Neural cell (in vitro differentiated cells): ENCODE results near the gene ESPNL. TPM values are rescaled to one million over a fixed set of nuclear protein-coding genes. Genes with fewer than 3 reads are reported as not detected.

Experiments used
- H2AFZ ChIP-seq: fragments of 200-600, 300-800 bp; sonication (generic), shearing (Covaris generic); 2 replicates; pipeline ENCODE4 v1.6.0; 2014; ENCODE audit warnings: low read depth, mild to moderate bottlenecking, antibody characterized with exemption, low read length, moderate library complexity
- H3F3A ChIP-seq: fragments of 200-600 bp; shearing (Covaris generic); 2 replicates; pipeline ENCODE4 v1.6.1; 2016; ENCODE audit warnings: mild to moderate bottlenecking, moderate library complexity, mixed read lengths, antibody characterized with exemption, low read length; ENCODE audit not compliant: insufficient read depth, poor library complexity, severe bottlenecking
- H3K27ac ChIP-seq: fragments of 200-600, 300-800 bp; sonication (generic), shearing (Covaris generic); 2 replicates; pipeline ENCODE4 v1.5.1; 2014; ENCODE audit warnings: mild to moderate bottlenecking, low read length, moderate library complexity
- H3K27me3 ChIP-seq: fragments of 300-800, 200-600 bp; sonication (generic), shearing (Covaris generic); 2 replicates; pipeline ENCODE4 v1.6.0; 2014; ENCODE audit warnings: mild to moderate bottlenecking, low read depth, low read length, moderate library complexity; ENCODE audit not compliant: insufficient read depth
- H3K36me3 ChIP-seq: fragments of 300-800, 200-600 bp; sonication (generic), shearing (Covaris generic); 2 replicates; pipeline ENCODE4 v1.5.1; 2014; ENCODE audit warnings: mild to moderate bottlenecking, antibody characterized with exemption, low read length, moderate library complexity; ENCODE audit not compliant: insufficient read depth
- H3K4me2 ChIP-seq: fragments of 300-800, 200-600 bp; sonication (generic), shearing (Covaris generic); 2 replicates; pipeline ENCODE4 v1.6.0; 2014; ENCODE audit warnings: mild to moderate bottlenecking, low read length
- H3K4me3 ChIP-seq: fragments of 300-800, 200-600 bp; sonication (generic), shearing (Covaris generic); 2 replicates; pipeline ENCODE4 v1.5.1; 2014; ENCODE audit warnings: mild to moderate bottlenecking, low read length, moderate library complexity
- H3K79me2 ChIP-seq: fragments of 200-600 bp; shearing (Covaris generic); replicated peaks from 2 replicates; pipeline ENCODE4 v1.6.0; 2014; ENCODE audit warnings: mild to moderate bottlenecking, low read length, moderate library complexity; ENCODE audit not compliant: insufficient read depth
- H3K9ac ChIP-seq: fragments of 300-800, 200-600 bp; sonication (generic), shearing (Covaris generic); 2 replicates; pipeline ENCODE4 v1.6.1; 2016; ENCODE audit warnings: mild to moderate bottlenecking, low read length, mixed read lengths
- H3K9me2 ChIP-seq: fragments of 200-600 bp; shearing (Covaris generic); 2 replicates; pipeline ENCODE4 v1.6.1; 2016; ENCODE audit warnings: mild to moderate bottlenecking, low read length, mixed read lengths; ENCODE audit not compliant: insufficient read depth
- H3K9me3 ChIP-seq: fragments of 200-600, 300-800 bp; sonication (generic), shearing (Covaris generic); 2 replicates; pipeline ENCODE4 v1.6.1; 2016; ENCODE audit warnings: mild to moderate bottlenecking, mixed run types, low read length, moderate library complexity, mixed read lengths
- H4K20me1 ChIP-seq: fragments of 200-600 bp; shearing (Covaris generic); 2 replicates; pipeline ENCODE4 v1.6.1; 2016; ENCODE audit warnings: mild to moderate bottlenecking, mixed run types; ENCODE audit not compliant: insufficient read depth
- CTCF ChIP-seq: fragments of 450-650 bp; IDR thresholded peaks from 2 replicates; pipeline ENCODE4 v1.5.1; 2014; ENCODE audit warnings: antibody characterized with exemption, mild to moderate bottlenecking, moderate library complexity; ENCODE audit not compliant: poor library complexity, severe bottlenecking
- EP300 ChIP-seq: fragments of 450-650 bp; conservative IDR thresholded peaks from 2 replicates; pipeline ENCODE4 v1.6.1; 2014; ENCODE audit warnings: antibody characterized with exemption, mild to moderate bottlenecking, moderate library complexity; ENCODE audit not compliant: poor library complexity, severe bottlenecking
- EZH2 ChIP-seq: fragments of 200-600, 300-800 bp; shearing (Covaris generic), sonication (generic); IDR thresholded peaks from 2 replicates; pipeline ENCODE4 v1.6.1; 2014; ENCODE audit warnings: antibody characterized with exemption, low read length, borderline replicate concordance, mild to moderate bottlenecking; ENCODE audit not compliant: insufficient read depth, poor library complexity, severe bottlenecking
- MXI1 ChIP-seq: fragments of 450-650 bp; conservative IDR thresholded peaks from 2 replicates; pipeline ENCODE4 v1.6.1; 2014; ENCODE audit warnings: antibody characterized with exemption, mild to moderate bottlenecking; ENCODE audit not compliant: poor library complexity, severe bottlenecking
- POLR2AphosphoS5 ChIP-seq: IDR thresholded peaks from 2 replicates; pipeline ENCODE4 v1.6.1; 2012
- RAD21 ChIP-seq: fragments of 450-650 bp; conservative IDR thresholded peaks from 2 replicates; pipeline ENCODE4 v1.6.1; 2014; ENCODE audit warnings: antibody characterized with exemption, mild to moderate bottlenecking, moderate library complexity
- REST ChIP-seq: IDR thresholded peaks from 2 replicates; pipeline ENCODE4 v1.6.1; 2012; ENCODE audit warnings: borderline replicate concordance
- SMC3 ChIP-seq: fragments of 450-650 bp; conservative IDR thresholded peaks from 2 replicates; pipeline ENCODE4 v1.6.1; 2014; ENCODE audit warnings: antibody characterized with exemption, mild to moderate bottlenecking, moderate library complexity; ENCODE audit not compliant: poor library complexity
- TAF1 ChIP-seq: IDR thresholded peaks from 2 replicates; pipeline ENCODE4 v1.6.1; 2012; ENCODE audit warnings: low read depth
- polyA plus RNA-seq: library from polyadenylated mRNA; depleted of rRNA; stranded (reverse); fragments of >200 nt; gene quantifications from 2 replicates; pipeline ENCODE4 v1.2.3, GENCODE V29; 2014

Gene ESPNL
- polyA plus RNA-seq, 1 donor from 2014 or later, result 0.69 TPM

- H3K79me2 ChIP-seq, result no peaks in the 10 kb centered on the region
- no peaks in the 10 kb centered on the region for H3F3A ChIP-seq
- H4K20me1 ChIP-seq, result no peaks in the 10 kb centered on the region
- no peak for TF ChIP-seq POLR2AphosphoS5
- TF ChIP-seq MXI1, result no peak
- no peak for TF ChIP-seq TAF1
- no peak for TF ChIP-seq RAD21
- no peak for TF ChIP-seq CTCF
- TF ChIP-seq REST, result no peak
- TF ChIP-seq EP300, result no peak
- no peak for TF ChIP-seq EZH2
- no peak for TF ChIP-seq SMC3
- H3K4me2 ChIP-seq, result no peak overlapping the region
- H3K9me3 ChIP-seq, result no peaks in the 10 kb centered on the region
- H3K36me3 ChIP-seq, result no peaks in the 10 kb centered on the region
- no peak overlapping the region for H3K4me3 ChIP-seq
- no peak overlapping the region for H2AFZ ChIP-seq
- H3K9me2 ChIP-seq, result no peaks in the 10 kb centered on the region
- H3K27ac ChIP-seq, result no peak overlapping the region
- no peaks in the 10 kb centered on the region for H3K27me3 ChIP-seq
- no peak overlapping the region for H3K9ac ChIP-seq
Measured at GRCh38 chr2:238176613-238177012, 76.5 kb downstream of the ESPNL start.

- no peak for TF ChIP-seq CTCF
- TF ChIP-seq TAF1, result no peak
- TF ChIP-seq MXI1, result no peak
- no peak for TF ChIP-seq EZH2
- no peak for TF ChIP-seq RAD21
- no peak for TF ChIP-seq SMC3
- TF ChIP-seq POLR2AphosphoS5, result no peak
- TF ChIP-seq EP300, result no peak
- no peak for TF ChIP-seq REST
- Histone ChIP-seq H3K27me3 (no peaks in the 10 kb centered on the region), H3K9me2 (no peaks in the 10 kb centered on the region), H3K79me2 (no peaks in the 10 kb centered on the region), H3K27ac (no peak overlapping the region), H3K4me2 (no peak overlapping the region), H2AFZ (no peak overlapping the region), H3K4me3 (no peak overlapping the region), H3K9me3 (no peaks in the 10 kb centered on the region), H3F3A (no peaks in the 10 kb centered on the region), H3K9ac (no peak overlapping the region), H3K36me3 (peaks cover 4% of the 10 kb centered on the region), H4K20me1 (no peaks in the 10 kb centered on the region)
Measured at GRCh38 chr2:238180554-238180953, 80.4 kb downstream of the ESPNL start.
